ENCODE data around the gene SRSF3.
"Not testable (repeated sequence)": the region's sequence is repeated elsewhere in the genome, so short reads cannot be mapped to it uniquely, and the experiment has no call there.

Gene SRSF3

DNA sequence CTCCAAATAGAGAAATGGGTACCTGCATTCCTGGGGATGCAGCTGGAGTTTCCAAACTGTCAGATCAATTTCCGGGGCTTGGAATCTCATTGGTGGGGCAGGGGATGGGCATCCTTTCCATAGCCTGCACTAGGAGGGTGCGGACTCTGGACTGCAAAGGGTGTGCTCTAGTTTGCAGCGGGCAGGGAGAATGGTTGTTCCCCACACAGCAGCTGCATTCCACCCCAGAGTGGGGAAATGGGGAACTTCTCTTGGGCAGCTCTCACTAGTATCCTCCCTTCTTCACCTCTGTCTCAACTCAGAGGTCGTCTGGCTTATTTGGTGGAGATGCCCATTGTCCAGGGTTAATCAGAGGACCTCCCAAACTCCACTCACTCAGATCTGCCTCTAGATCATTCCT, 49.8 kb downstream of the SRSF3 start:
- DNase-seq (ENCODE audit: low read depth, low spot score) = no peak

DNA sequence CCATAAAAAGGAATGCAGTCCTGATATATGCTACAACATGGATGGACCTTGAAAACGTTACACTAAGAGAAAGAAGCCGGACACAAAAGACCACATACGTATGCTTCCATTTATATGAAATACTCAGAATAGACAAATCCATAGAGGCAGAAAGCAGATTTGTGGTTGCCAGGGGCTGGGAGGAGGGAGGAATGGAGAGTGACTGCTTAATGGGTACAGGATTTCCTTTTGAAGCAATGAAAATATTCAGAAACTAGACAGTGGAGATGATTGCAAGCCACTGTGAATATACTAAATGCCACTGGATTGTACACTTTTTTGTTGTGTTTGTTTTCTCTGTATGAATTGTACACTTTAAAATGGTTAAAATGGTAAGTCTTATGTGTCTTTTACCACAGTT, 54.9 kb downstream of the SRSF3 start:
- no peak for DNase-seq (ENCODE audit: low read depth, low spot score)

DNA sequence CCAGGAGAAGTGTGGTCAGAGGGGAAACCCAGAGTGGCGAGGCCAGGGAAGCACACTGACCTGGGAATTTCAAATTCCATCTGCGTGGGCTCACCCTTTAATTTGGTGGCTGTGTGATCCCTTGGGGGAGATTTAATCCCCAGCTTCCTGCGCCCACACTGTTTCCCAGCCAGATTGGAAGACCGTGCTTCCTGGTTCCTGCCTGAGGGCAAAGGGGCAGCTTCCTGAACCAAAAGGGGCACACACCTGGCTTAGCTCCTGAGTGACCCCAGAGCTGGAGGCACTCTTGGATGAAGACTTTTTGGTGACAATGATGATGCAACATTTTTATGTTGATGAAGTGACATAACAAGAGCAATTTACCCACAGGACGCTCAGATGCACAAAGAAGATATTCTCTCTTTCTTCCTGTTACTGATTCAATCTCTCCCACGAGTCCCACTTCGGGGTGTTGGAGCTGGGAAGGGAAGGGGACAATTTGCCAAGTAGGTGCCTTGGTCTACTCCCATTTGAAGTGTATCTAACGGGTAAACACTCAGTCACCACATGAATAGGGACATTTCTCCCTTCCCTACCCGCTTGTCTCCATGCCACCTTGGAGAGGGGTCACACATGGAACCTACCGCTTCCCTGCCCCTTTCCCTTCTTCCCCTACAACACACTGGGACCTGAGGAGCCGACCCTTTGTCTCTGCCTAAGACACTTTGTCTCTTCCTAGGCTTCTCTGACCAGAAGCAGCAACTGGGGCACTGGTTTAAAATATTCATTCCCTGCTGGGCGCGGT, 55.7 kb downstream of the SRSF3 start:
- DNase-seq (ENCODE audit: low read depth, low spot score) = no peak

DNA sequence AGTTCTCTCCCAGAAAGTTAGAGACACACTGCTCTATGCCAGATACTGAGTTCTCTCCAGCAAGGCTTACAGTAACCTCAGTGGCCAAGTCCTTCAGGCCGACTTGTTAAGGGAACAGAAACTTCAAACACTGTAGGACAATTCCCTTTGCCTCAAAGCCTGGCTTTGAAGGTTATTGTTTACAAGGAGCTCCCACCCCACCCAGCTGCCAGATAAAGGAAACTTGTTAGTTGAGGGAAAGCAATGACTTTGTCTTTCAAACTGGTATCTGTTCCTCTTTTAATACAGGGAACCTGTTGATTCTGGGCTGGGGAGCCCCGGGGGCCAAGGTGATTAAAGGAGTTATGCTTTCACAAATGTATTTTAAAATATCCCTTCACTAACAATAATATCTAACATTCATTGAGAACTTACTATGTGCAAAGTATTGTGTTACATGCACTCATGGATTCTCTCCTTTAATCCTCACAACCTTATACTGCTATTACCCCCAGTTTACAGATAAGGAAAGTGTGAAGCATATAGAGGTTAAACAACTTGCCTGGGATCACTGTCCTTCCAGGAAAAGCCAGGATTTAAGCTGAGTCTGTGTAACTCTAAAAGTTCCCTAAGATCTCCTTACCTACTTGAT, 56.8 kb downstream of the SRSF3 start:
- no peak for DNase-seq (ENCODE audit: low read depth, low spot score)

DNA sequence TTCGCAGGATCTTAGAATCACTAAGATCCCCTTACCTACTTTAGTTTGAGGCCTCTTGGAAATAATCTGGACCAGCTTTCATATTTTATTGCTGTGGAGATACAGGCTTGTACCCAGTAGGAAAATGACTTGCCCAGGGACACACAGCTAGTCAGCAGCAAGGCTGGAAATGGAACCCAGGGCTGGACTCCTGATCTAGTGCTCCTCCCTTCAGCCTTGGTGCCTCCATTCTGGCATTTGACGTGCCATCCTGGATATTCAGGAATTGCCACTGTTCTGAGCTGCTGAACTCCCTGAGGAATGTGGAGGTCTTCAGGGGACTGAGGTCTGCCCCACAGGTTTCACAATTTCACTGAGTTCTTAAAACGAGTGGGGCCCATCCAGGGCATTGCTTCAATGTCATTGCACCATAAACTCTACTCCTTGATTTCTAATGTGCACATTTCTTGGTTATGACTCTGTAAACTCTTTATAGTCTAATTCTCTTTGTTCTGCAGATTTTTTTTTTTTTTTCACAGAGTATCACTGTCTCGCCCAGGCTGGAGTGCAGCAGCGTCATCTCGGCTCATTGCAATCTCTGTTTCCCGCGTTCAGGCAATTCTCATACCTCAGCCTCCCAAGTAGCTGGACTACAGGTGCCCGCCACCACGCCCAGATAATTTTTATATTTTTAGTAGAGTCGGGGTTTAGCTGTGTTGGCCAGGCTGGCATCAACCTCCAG, 57.7 kb downstream of the SRSF3 start:
- DNase-seq (ENCODE audit: low read depth, low spot score) = no peak

DNA sequence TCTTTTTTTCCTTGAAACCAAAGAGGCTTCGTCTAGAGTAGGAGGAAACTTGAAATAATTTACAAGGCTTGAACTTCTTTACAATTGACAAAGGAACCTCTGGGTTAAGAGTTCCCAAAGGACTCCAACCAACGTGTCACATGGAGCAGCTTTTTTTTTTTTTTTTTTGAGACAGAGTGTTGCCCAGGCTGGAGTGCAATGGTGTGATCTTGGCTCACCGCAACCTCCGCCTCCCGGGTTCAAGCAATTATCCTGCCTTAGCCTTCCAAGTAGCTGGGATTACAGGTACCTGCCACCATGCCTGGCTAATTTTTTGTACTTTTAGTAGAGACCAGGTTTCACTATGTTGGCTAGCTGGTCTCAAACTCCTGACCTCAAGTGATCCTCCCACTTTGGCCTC, 60.3 kb downstream of the SRSF3 start:
- DNase-seq (ENCODE audit: low read depth, low spot score) = not testable (repeated sequence)

Data from iPS DF 19.7 (cell line).